Measurements from ENCODE around the gene NAPG.

DNA sequence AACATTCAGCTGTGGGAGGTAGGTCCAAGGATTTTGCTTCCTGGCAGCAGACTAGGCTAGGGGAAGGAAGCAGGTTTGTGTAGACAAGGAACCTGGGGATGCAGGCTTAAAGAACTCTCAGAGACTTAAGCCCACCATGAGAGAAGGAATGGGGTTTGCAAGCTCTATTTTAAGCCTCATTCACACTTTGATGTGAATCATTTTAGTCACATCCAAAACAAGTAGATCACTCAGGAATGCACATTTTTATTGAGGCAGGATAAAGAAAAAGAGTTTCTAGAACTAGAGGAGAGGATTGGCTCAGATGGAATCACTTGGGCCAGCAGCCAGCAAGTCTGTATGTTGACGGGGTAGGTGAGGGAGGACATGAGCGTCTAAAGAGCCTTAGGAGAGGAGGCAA lies 3.3 kb upstream of the NAPG start:
- TF ChIP-seq, protein P1, sequence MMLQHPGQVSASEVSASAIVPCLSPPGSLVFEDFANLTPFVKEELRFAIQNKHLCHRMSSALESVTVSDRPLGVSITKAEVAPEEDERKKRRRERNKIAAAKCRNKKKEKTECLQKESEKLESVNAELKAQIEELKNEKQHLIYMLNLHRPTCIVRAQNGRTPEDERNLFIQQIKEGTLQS (IDR thresholded peaks at IDR 0.05), result no peak
- TF ChIP-seq, protein P2, sequence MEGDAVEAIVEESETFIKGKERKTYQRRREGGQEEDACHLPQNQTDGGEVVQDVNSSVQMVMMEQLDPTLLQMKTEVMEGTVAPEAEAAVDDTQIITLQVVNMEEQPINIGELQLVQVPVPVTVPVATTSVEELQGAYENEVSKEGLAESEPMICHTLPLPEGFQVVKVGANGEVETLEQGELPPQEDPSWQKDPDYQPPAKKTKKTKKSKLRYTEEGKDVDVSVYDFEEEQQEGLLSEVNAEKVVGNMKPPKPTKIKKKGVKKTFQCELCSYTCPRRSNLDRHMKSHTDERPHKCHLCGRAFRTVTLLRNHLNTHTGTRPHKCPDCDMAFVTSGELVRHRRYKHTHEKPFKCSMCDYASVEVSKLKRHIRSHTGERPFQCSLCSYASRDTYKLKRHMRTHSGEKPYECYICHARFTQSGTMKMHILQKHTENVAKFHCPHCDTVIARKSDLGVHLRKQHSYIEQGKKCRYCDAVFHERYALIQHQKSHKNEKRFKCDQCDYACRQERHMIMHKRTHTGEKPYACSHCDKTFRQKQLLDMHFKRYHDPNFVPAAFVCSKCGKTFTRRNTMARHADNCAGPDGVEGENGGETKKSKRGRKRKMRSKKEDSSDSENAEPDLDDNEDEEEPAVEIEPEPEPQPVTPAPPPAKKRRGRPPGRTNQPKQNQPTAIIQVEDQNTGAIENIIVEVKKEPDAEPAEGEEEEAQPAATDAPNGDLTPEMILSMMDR (IDR thresholded peaks at IDR 0.05 in 2 of 3, conservative IDR thresholded peaks at IDR 0.05 in 1 of 3; ENCODE audit: borderline replicate concordance in 1 of 3, insufficient read depth in 1 of 3, low read depth in 2 of 3, low read length in 2 of 3), result no peak
- TF ChIP-seq POLR2A (IDR thresholded peaks at IDR 0.05; ENCODE audit: borderline replicate concordance, extremely low read depth, insufficient read depth, insufficient read length) (no peak), ZNF274 (IDR thresholded peaks at IDR 0.05; ENCODE audit: low read depth, low read length) (no peak), POLR2AphosphoS5 (IDR thresholded peaks at IDR 0.05; ENCODE audit: low read depth, low read length) (no peak), CEBPB (IDR thresholded peaks at IDR 0.05; ENCODE audit: low read depth) (no peak), EZH2 (IDR thresholded peaks at IDR 0.05) (no peak), SRF (IDR thresholded peaks at IDR 0.05; ENCODE audit: low read depth) (no peak)
- TF ChIP-seq, protein P3, sequence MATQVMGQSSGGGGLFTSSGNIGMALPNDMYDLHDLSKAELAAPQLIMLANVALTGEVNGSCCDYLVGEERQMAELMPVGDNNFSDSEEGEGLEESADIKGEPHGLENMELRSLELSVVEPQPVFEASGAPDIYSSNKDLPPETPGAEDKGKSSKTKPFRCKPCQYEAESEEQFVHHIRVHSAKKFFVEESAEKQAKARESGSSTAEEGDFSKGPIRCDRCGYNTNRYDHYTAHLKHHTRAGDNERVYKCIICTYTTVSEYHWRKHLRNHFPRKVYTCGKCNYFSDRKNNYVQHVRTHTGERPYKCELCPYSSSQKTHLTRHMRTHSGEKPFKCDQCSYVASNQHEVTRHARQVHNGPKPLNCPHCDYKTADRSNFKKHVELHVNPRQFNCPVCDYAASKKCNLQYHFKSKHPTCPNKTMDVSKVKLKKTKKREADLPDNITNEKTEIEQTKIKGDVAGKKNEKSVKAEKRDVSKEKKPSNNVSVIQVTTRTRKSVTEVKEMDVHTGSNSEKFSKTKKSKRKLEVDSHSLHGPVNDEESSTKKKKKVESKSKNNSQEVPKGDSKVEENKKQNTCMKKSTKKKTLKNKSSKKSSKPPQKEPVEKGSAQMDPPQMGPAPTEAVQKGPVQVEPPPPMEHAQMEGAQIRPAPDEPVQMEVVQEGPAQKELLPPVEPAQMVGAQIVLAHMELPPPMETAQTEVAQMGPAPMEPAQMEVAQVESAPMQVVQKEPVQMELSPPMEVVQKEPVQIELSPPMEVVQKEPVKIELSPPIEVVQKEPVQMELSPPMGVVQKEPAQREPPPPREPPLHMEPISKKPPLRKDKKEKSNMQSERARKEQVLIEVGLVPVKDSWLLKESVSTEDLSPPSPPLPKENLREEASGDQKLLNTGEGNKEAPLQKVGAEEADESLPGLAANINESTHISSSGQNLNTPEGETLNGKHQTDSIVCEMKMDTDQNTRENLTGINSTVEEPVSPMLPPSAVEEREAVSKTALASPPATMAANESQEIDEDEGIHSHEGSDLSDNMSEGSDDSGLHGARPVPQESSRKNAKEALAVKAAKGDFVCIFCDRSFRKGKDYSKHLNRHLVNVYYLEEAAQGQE (IDR thresholded peaks at IDR 0.05; ENCODE audit: low read depth), result no peak

Data from HCT116 (cell line).